SK-N-SH treated with all-trans-retinoic acid at 6 μM for 48 hours (cell line): ENCODE data around the gene DCTD.

Experiments
- ATAC-seq: fragments of 200-7000 bp; cut with Tn5 transposase; 3 replicates; pipeline ENCODE4 v1.9.1; 2020; ENCODE audit warnings: mild to moderate bottlenecking, moderate library complexity
- ARNTL ChIP-seq: fragments of 450-650 bp; formaldehyde crosslinking; IDR thresholded peaks from 2 replicates; pipeline ENCODE4 v1.5.0; 2020; ENCODE audit warnings: low read depth, mild to moderate bottlenecking, moderate library complexity, borderline replicate concordance
- BACH2 ChIP-seq: fragments of 250-450 bp; sonication (Bioruptor Pico); IDR thresholded peaks from 2 replicates; pipeline ENCODE4 v1.9.0; 2021; ENCODE audit warnings: mild to moderate bottlenecking, borderline replicate concordance
- CSDC2 ChIP-seq: fragments of 250-450 bp; sonication (Bioruptor Pico); IDR thresholded peaks from 2 replicates; pipeline ENCODE4 v1.5.0; 2020; ENCODE audit warnings: mild to moderate bottlenecking, moderate library complexity
- CSRNP3 ChIP-seq: fragments of 250-450 bp; sonication (Bioruptor Pico); IDR thresholded peaks from 2 replicates; pipeline ENCODE4 v1.5.1; 2021; ENCODE audit warnings: mild to moderate bottlenecking, moderate library complexity
- ESRRG ChIP-seq: fragments of 250-450 bp; sonication (Bioruptor Pico); IDR thresholded peaks from 2 replicates; pipeline ENCODE4 v1.6.1; 2021; ENCODE audit warnings: mild to moderate bottlenecking
- GLIS3 ChIP-seq: fragments of 250-450 bp; sonication (Bioruptor Pico); IDR thresholded peaks from 2 replicates; pipeline ENCODE4 v1.5.0; 2020; ENCODE audit warnings: mild to moderate bottlenecking, moderate library complexity
- ISL1 ChIP-seq: fragments of 250-450 bp; sonication (Bioruptor Pico); IDR thresholded peaks from 2 replicates; pipeline ENCODE4 v2.1.2; 2022; ENCODE audit warnings: mild to moderate bottlenecking, moderate library complexity
- OSR1 ChIP-seq: fragments of 250-450 bp; sonication (Bioruptor Pico); IDR thresholded peaks from 2 replicates; pipeline ENCODE4 v1.8.0; 2022; ENCODE audit warnings: moderate library complexity, mild to moderate bottlenecking, inconsistent platforms
- PATZ1 ChIP-seq: fragments of 250-450 bp; sonication (Bioruptor Pico); IDR thresholded peaks from 2 replicates; pipeline ENCODE4 v1.8.0; 2020; ENCODE audit warnings: mild to moderate bottlenecking, moderate library complexity, borderline replicate concordance
- POU6F1 ChIP-seq: fragments of 250-450 bp; sonication (Bioruptor Pico); IDR thresholded peaks from 2 replicates; pipeline ENCODE4 v1.8.0; 2021; ENCODE audit warnings: low read depth, mild to moderate bottlenecking, moderate library complexity, borderline replicate concordance
- PPARA ChIP-seq: fragments of 250-450 bp; sonication (Bioruptor Pico); IDR thresholded peaks from 2 replicates; pipeline ENCODE4 v1.5.0; 2020; ENCODE audit warnings: mild to moderate bottlenecking, borderline replicate concordance
- RARB ChIP-seq: fragments of 250-450 bp; sonication (Bioruptor Pico); IDR thresholded peaks from 2 replicates; pipeline ENCODE4 v1.8.0; 2021; ENCODE audit warnings: mild to moderate bottlenecking, moderate library complexity
- SNAI2 ChIP-seq: fragments of 250-450 bp; sonication (Bioruptor Pico); IDR thresholded peaks from 2 replicates; pipeline ENCODE4 v1.5.0; 2020; ENCODE audit warnings: mild to moderate bottlenecking, moderate library complexity
- TCF4 ChIP-seq: fragments of 250-450 bp; sonication (Bioruptor Pico); IDR thresholded peaks from 2 replicates; pipeline ENCODE4 v1.8.0; 2021; ENCODE audit warnings: mild to moderate bottlenecking, moderate library complexity, borderline replicate concordance
- TOX ChIP-seq: fragments of 250-450 bp; sonication (Bioruptor Pico); IDR thresholded peaks from 2 replicates; pipeline ENCODE4 v1.8.0; 2021; ENCODE audit warnings: mild to moderate bottlenecking, moderate library complexity, borderline replicate concordance
- TSHZ2 ChIP-seq: fragments of 250-450 bp; sonication (Bioruptor Pico); IDR thresholded peaks from 2 replicates; pipeline ENCODE4 v1.5.0; 2020; ENCODE audit warnings: mild to moderate bottlenecking, moderate library complexity
- ZFP3 ChIP-seq: fragments of 250-450 bp; sonication (Bioruptor Pico); IDR thresholded peaks from 2 replicates; pipeline ENCODE4 v1.5.0; 2020; ENCODE audit warnings: mild to moderate bottlenecking, moderate library complexity
- ZFP30 ChIP-seq: fragments of 450-650 bp; formaldehyde crosslinking; IDR thresholded peaks from 2 replicates; pipeline ENCODE4 v1.5.0; 2022; ENCODE audit warnings: mild to moderate bottlenecking, moderate library complexity
- ZNF70 ChIP-seq: fragments of 450-650 bp; formaldehyde crosslinking; IDR thresholded peaks from 2 replicates; pipeline ENCODE4 v1.5.0; 2020; ENCODE audit warnings: mild to moderate bottlenecking, moderate library complexity
- ZNF8 ChIP-seq: fragments of 450-650 bp; formaldehyde crosslinking; IDR thresholded peaks from 2 replicates; pipeline ENCODE4 v1.5.0; 2020; ENCODE audit warnings: mild to moderate bottlenecking, moderate library complexity

Gene DCTD

GRCh38 chr4:182924497-182924896 is 7.3 kb upstream of the DCTD start:
- ATAC-seq: no peak
- TF ChIP-seq PATZ1 (CRISPR knock-in tag) (no peak), ARNTL (CRISPR knock-in tag) (no peak), SNAI2 (CRISPR knock-in tag) (no peak), GLIS3 (CRISPR knock-in tag) (no peak), POU6F1 (CRISPR knock-in tag) (no peak), ZNF8 (CRISPR knock-in tag) (no peak), ZFP3 (CRISPR knock-in tag) (no peak), ISL1 (CRISPR knock-in tag) (no peak), TOX (no peak), ESRRG (CRISPR knock-in tag) (no peak), BACH2 (CRISPR knock-in tag) (no peak)

DNA sequence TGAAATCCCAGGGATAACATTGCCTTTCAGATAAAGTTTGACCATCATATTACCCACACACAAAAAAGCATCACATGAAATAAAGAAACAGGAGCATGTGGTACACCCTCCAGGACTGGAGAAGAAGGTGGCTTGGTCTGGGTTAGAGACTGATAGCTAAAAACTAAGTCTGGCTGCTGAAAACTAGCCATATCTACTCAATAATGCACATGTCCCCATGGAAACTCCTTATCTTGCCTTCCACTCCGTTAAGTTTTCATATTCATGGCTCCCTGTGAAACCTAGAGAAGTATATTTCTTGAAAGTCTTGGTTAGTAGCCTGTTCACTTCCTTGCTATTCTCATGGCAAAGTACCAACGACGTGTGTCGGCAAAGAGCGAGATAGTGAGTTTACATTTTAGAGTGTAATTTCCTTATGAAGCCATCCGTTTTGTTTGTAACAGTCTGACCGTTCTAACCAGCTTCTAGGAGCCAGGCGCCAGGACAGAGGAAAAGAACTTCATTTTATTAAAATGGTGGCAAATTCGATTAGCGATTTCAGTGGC is 6.7 kb upstream of the DCTD start:
- TF ChIP-seq ARNTL (CRISPR knock-in tag) (no peak), RARB (CRISPR knock-in tag) (no peak), TOX (no peak), PPARA (CRISPR knock-in tag) (no peak), ZFP3 (CRISPR knock-in tag) (no peak), OSR1 (CRISPR knock-in tag) (no peak), ZFP30 (CRISPR knock-in tag) (no peak), SNAI2 (CRISPR knock-in tag) (no peak), TCF4 (no peak), POU6F1 (CRISPR knock-in tag) (no peak), TSHZ2 (CRISPR knock-in tag) (no peak), BACH2 (CRISPR knock-in tag) (no peak), GLIS3 (CRISPR knock-in tag) (no peak), CSRNP3 (CRISPR knock-in tag) (no peak), ZNF8 (CRISPR knock-in tag) (no peak), ISL1 (CRISPR knock-in tag) (no peak), ZNF70 (CRISPR knock-in tag) (no peak), CSDC2 (no peak)
- ATAC-seq: no peak

DNA sequence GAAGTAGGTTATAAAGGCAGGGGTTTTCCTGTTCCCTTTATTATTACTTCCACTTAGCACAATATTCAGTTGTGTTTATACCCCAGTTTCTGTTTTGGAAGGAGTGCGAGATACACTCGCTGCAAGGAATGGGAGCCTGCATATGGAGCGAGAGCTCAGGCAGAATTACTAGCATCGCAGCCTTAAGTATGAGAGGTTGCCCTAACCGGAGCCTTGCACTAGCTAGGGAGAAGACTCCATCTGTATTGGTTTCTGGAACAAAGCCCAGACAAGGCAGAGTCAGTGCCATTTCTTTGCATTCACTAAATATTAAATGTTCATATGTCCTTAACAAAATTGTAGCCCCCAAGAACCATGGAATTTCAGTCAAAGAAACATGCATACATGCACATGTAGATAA is 6.2 kb upstream of the DCTD start:
- no peak for ATAC-seq
- no peak for TF ChIP-seq POU6F1 (CRISPR knock-in tag)
